H1 (cell line): ENCODE results near the gene COL5A1. TPM values are rescaled to one million over a fixed set of nuclear protein-coding genes. Genes with fewer than 3 reads are reported as not detected.

Experiments used
- CTCF ChIA-PET: fragments of 300-600 bp; sonication (Branson Sonifier 250); formaldehyde crosslinking; loops from one replicate; lab custom pipeline; 2021; ENCODE audit not compliant: partially characterized antibody; lab: Charles Lee
- POLR2A ChIA-PET: fragments of 300-600 bp; sonication (Branson Sonifier 250); formaldehyde crosslinking; loops from one replicate; lab custom pipeline; 2021; ENCODE audit warnings: inconsistent platforms; ENCODE audit not compliant: partially characterized antibody; lab: Charles Lee
- DNase-seq, 2 experiments: peaks; one replicate each; pipeline versions ENCODE4 v3.0.0 to v3.0.0-alpha.2; 2010 to 2022; ENCODE audit warnings: low spot score in 2 of 2, low read depth in 1 of 2, mixed read lengths in 1 of 2
- FAIRE-seq: peaks from 2 replicates; lab custom pipeline; 2011; peaks lifted over from hg19 to GRCh38; lab: Jason Lieb, UNC
- H2AFZ ChIP-seq: 2 replicates; pipeline ENCODE4 v1.8.1; 2012; ENCODE audit warnings: low read length, inconsistent platforms
- H2AK5ac ChIP-seq: 2 replicates; pipeline ENCODE4 v1.6.1; 2013; ENCODE audit warnings: low read depth, low read length
- H2BK120ac ChIP-seq: replicated peaks from 2 replicates; pipeline ENCODE3; 2013; ENCODE audit warnings: low read depth, low read length, inconsistent platforms
- H2BK12ac ChIP-seq: 2 replicates; pipeline ENCODE4 v1.6.1; 2013; ENCODE audit warnings: low read depth, low read length
- H2BK15ac ChIP-seq: 2 replicates; pipeline ENCODE4 v1.6.1; 2013; ENCODE audit warnings: low read length
- H2BK20ac ChIP-seq: 2 replicates; pipeline ENCODE4 v1.6.1; 2013; ENCODE audit warnings: low read length
- H2BK5ac ChIP-seq: 2 replicates; pipeline ENCODE4 v1.6.1; 2013; ENCODE audit warnings: low read depth, low read length
- H3K14ac ChIP-seq: 2 replicates; pipeline ENCODE4 v1.6.1; 2013; ENCODE audit warnings: inconsistent platforms; ENCODE audit not compliant: insufficient read length
- H3K18ac ChIP-seq: 2 replicates; pipeline ENCODE4 v1.6.1; 2013; ENCODE audit warnings: low read length; ENCODE audit errors: extremely low read depth
- H3K23ac ChIP-seq: 2 replicates; pipeline ENCODE4 v1.6.1; 2013; ENCODE audit warnings: inconsistent platforms; ENCODE audit not compliant: insufficient read length
- H3K23me2 ChIP-seq: 2 replicates; pipeline ENCODE4 v1.6.1; 2013; ENCODE audit warnings: low read depth, low read length
- H3K27ac ChIP-seq: 2 replicates; pipeline ENCODE4 v1.6.1; 2011; ENCODE audit warnings: low read depth, low read length, inconsistent platforms
- H3K27me3 ChIP-seq, 4 experiments: replicated peaks in 1 of 4; 1 replicate in 1 of 4; 2 replicates in 3 of 4; pipeline versions ENCODE4 v1.6.1 to v1.8.1; 2011 to 2013; ENCODE audit warnings: low read length in 3 of 4, mild to moderate bottlenecking in 3 of 4, inconsistent platforms in 2 of 4, mixed read lengths in 2 of 4, moderate library complexity in 1 of 4; ENCODE audit not compliant: control insufficient read depth in 3 of 4, insufficient read depth in 3 of 4; ENCODE audit errors: extremely low read depth in 1 of 4
- H3K36me3 ChIP-seq, 4 experiments: 2 replicates each; pipeline versions ENCODE4 v1.6.1 to v1.8.1; 2011 to 2013; ENCODE audit warnings: mild to moderate bottlenecking in 4 of 4, low read length in 3 of 4, moderate library complexity in 2 of 4, control low read depth in 1 of 4, inconsistent platforms in 1 of 4; ENCODE audit not compliant: insufficient read depth in 4 of 4, control insufficient read depth in 2 of 4
- H3K4ac ChIP-seq: replicated peaks from 2 replicates; pipeline ENCODE3; 2013; ENCODE audit warnings: low read length, low read depth, mixed read lengths, inconsistent platforms; ENCODE audit not compliant: insufficient read length
- H3K4me1 ChIP-seq, 4 experiments: replicated peaks in 1 of 4; 1 replicate in 1 of 4; 2 replicates in 3 of 4; pipeline versions ENCODE4 v1.6.1 to v1.8.1; 2011 to 2013; ENCODE audit warnings: low read length in 3 of 4, inconsistent platforms in 2 of 4, mixed read lengths in 1 of 4; ENCODE audit not compliant: insufficient read depth in 4 of 4, control insufficient read depth in 3 of 4
- H3K4me2 ChIP-seq, 2 experiments: 2 replicates each; pipeline versions ENCODE4 v1.6.1 to v1.8.1; 2011 to 2013; ENCODE audit warnings: low read depth in 2 of 2, low read length in 2 of 2, control low read depth in 1 of 2, inconsistent platforms in 1 of 2, mild to moderate bottlenecking in 1 of 2; ENCODE audit not compliant: insufficient read depth in 1 of 2
- H3K4me3 ChIP-seq, 4 experiments: fragments of 200-600, 300-600 bp in 1 of 4; sonication (generic), shearing (Covaris generic), sonication (Bioruptor Twin) in 1 of 4; 2 replicates each; pipeline versions ENCODE4 v1.5.1 to v1.8.1; 2011 to 2016; ENCODE audit warnings: low read length in 4 of 4, low read depth in 3 of 4, control low read depth in 2 of 4, inconsistent platforms in 2 of 4, mild to moderate bottlenecking in 2 of 4, mixed read lengths in 1 of 4, moderate library complexity in 1 of 4; ENCODE audit not compliant: insufficient read depth in 2 of 4; ENCODE audit errors: extremely low read depth in 1 of 4
- H3K56ac ChIP-seq: replicated peaks from 2 replicates; pipeline ENCODE3; 2013; ENCODE audit warnings: low read depth, mild to moderate bottlenecking, mixed read lengths, low read length, inconsistent platforms; ENCODE audit not compliant: insufficient read length
- H3K79me1 ChIP-seq: 2 replicates; pipeline ENCODE4 v1.6.1; 2013; ENCODE audit warnings: low read depth, low read length, control low read depth
- H3K79me2 ChIP-seq, 2 experiments: 2 replicates each; pipeline versions ENCODE4 v1.6.1 to v1.8.1; 2012 to 2013; ENCODE audit warnings: low read length in 2 of 2, mild to moderate bottlenecking in 2 of 2, inconsistent platforms in 1 of 2; ENCODE audit not compliant: insufficient read depth in 2 of 2, control insufficient read depth in 1 of 2
- H3K9ac ChIP-seq, 4 experiments: replicated peaks in 1 of 4; 1 replicate in 1 of 4; 2 replicates in 3 of 4; pipeline versions ENCODE4 v1.6.1 to v1.8.1; 2011 to 2013; ENCODE audit warnings: low read depth in 3 of 4, low read length in 3 of 4, control low read depth in 2 of 4, mild to moderate bottlenecking in 2 of 4, moderate library complexity in 2 of 4, inconsistent platforms in 1 of 4; ENCODE audit errors: extremely low read depth in 1 of 4
- H3K9me3 ChIP-seq, 2 experiments: 2 replicates each; pipeline versions ENCODE4 v1.6.1 to v1.8.1; 2012 to 2013; ENCODE audit warnings: mild to moderate bottlenecking in 2 of 2, moderate library complexity in 2 of 2, control low read depth in 1 of 2, inconsistent platforms in 1 of 2, low read depth in 1 of 2, low read length in 1 of 2, mixed read lengths in 1 of 2; ENCODE audit not compliant: insufficient read depth in 2 of 2
- H4K20me1 ChIP-seq, 2 experiments: replicated peaks in 1 of 2; 2 replicates each; pipeline versions ENCODE3 to v1.8.1; 2011 to 2013; ENCODE audit warnings: inconsistent platforms in 2 of 2, low read length in 2 of 2, mild to moderate bottlenecking in 1 of 2; ENCODE audit not compliant: insufficient read depth in 2 of 2, control insufficient read depth in 1 of 2
- H4K5ac ChIP-seq: 2 replicates; pipeline ENCODE4 v1.6.1; 2013; ENCODE audit warnings: low read length, low read depth, mixed read lengths, inconsistent platforms; ENCODE audit not compliant: insufficient read length
- H4K8ac ChIP-seq: 2 replicates; pipeline ENCODE4 v1.8.0; 2013; ENCODE audit warnings: mild to moderate bottlenecking, moderate library complexity, low read length, inconsistent platforms; ENCODE audit not compliant: insufficient read depth; ENCODE audit errors: extremely low read depth
- H4K91ac ChIP-seq: replicated peaks from 2 replicates; pipeline ENCODE3; 2013; ENCODE audit warnings: low read length, mixed read lengths, inconsistent platforms; ENCODE audit not compliant: insufficient read length
- BACH1 ChIP-seq: IDR thresholded peaks from 2 replicates; pipeline ENCODE4 v1.6.1; 2012; ENCODE audit warnings: low read length, improper control_type of control experiment
- CHD2 ChIP-seq: IDR thresholded peaks from 2 replicates; pipeline ENCODE4 v1.6.1; 2012; ENCODE audit warnings: low read length, improper control_type of control experiment
- CTBP2 ChIP-seq: IDR thresholded peaks from 2 replicates; pipeline ENCODE4 v1.7.0; 2011; ENCODE audit warnings: borderline replicate concordance, mild to moderate bottlenecking, moderate library complexity, mixed read lengths, low read length; ENCODE audit not compliant: insufficient read depth, insufficient read length
- NANOG ChIP-seq: IDR thresholded peaks from 2 replicates; pipeline ENCODE4 v1.6.1; 2011; ENCODE audit warnings: low read length, low read depth, mild to moderate bottlenecking, inconsistent platforms; ENCODE audit not compliant: insufficient read depth, poor library complexity, severe bottlenecking
- POLR2A ChIP-seq, 2 experiments: IDR thresholded peaks; 1 replicate in 1 of 2; 2 replicates in 1 of 2; pipeline ENCODE4 v1.6.1; 2011; ENCODE audit warnings: low read depth in 2 of 2, low read length in 2 of 2, mild to moderate bottlenecking in 2 of 2; ENCODE audit errors: control extremely low read depth in 1 of 2
- RAD21 ChIP-seq, 2 experiments: IDR thresholded peaks in 1 of 2; conservative IDR thresholded peaks in 1 of 2; 2 replicates each; pipeline ENCODE4 v1.6.1; 2011; ENCODE audit warnings: low read depth in 2 of 2, low read length in 2 of 2, improper control_type of control experiment in 1 of 2, inconsistent platforms in 1 of 2, mild to moderate bottlenecking in 1 of 2, moderate library complexity in 1 of 2
- RXRA ChIP-seq: IDR thresholded peaks from 2 replicates; pipeline ENCODE4 v1.6.1; 2011; ENCODE audit warnings: low read depth, mild to moderate bottlenecking, low read length, moderate library complexity; ENCODE audit not compliant: insufficient read depth
- SP1 ChIP-seq: IDR thresholded peaks from 2 replicates; pipeline ENCODE4 v1.6.1; 2011; ENCODE audit warnings: low read depth, low read length
- TCF12 ChIP-seq: IDR thresholded peaks from 2 replicates; pipeline ENCODE4 v1.6.1; 2011; ENCODE audit warnings: low read depth, mild to moderate bottlenecking, low read length
- USF2 ChIP-seq: IDR thresholded peaks from 2 replicates; pipeline ENCODE4 v1.6.1; 2011; ENCODE audit warnings: low read length, improper control_type of control experiment
- WGBS, 2 experiments: shearing (Covaris generic) in 1 of 2; methylation state at CpG; one replicate each; pipeline versions ENCODE4 v1.1.6 to v1.1.7; 2013 to 2015; ENCODE audit warnings: low lambda C conversion rate in 2 of 2, mixed read lengths in 2 of 2, inconsistent platforms in 1 of 2, low coverage in 1 of 2, missing lambda C conversion rate in 1 of 2; ENCODE audit not compliant: insufficient replicate concordance in 2 of 2, insufficient coverage in 1 of 2, insufficient read length in 1 of 2; ENCODE audit errors: extremely low coverage in 1 of 2, missing lambda C conversion rate in 1 of 2; 5-methylcytosine and 5-hydroxymethylcytosine counted together
- polyA plus RNA-seq, 7 experiments: library from polyadenylated mRNA; depleted of rRNA in 3 of 7; stranded (reverse) in 5 of 7; unstranded in 2 of 7; fragments of >200 nt in 5 of 7; fragments of 200-250 nt in 2 of 7; gene quantifications; 1 replicate in 5 of 7; 2 replicates in 1 of 7; 4 replicates in 1 of 7; pipeline versions ENCODE4 v1.2.1 to v1.2.3, GENCODE V29; 2011 to 2013; ENCODE audit warnings: missing spikeins in 2 of 7, mixed read lengths in 2 of 7
- total RNA-seq: library from RNA; stranded (reverse); fragmentation: NEBNext Ultra II Directional; extraction: Animal tissue kit (Norgen Biotek cat#: 25700); gene quantifications from 2 replicates; pipeline ENCODE4 v1.2.1, GENCODE V29; 2021
- TF ChIP-seq, protein P1 (sequence below), 3 experiments: IDR thresholded peaks; 1 replicate in 2 of 3; 2 replicates in 1 of 3; pipeline versions ENCODE4 v1.5.1 to v1.6.1; 2011; ENCODE audit warnings: low read length in 3 of 3, mild to moderate bottlenecking in 3 of 3, inconsistent platforms in 2 of 3, low read depth in 1 of 3, moderate library complexity in 1 of 3; ENCODE audit not compliant: insufficient read depth in 1 of 3; ENCODE audit errors: control extremely low read depth in 1 of 3

COL5A1 gene
- total and polyA plus RNA-seq, 2 of the 8 experiments (the other 6 are each of a cell fraction or from before 2014, with no cell fraction given): 3.8 to 12.0 TPM

GRCh38 chr9:134877541-134877940 lies 235.9 kb downstream of the COL5A1 start:
- H3K4me1 ChIP-seq: no peaks in the 10 kb centered on the region

More at GRCh38 chr9:134877541-134877940, 235.9 kb downstream of the COL5A1 start:
- Histone ChIP-seq H3K27ac (no peak overlapping the region), H2AK5ac (no peak overlapping the region), H3K9me3 (no peaks in the 10 kb centered on the region; a peak in 1 of 4 replicates), H3K18ac (no peak overlapping the region), H3K27me3 (no peaks in the 10 kb centered on the region), H3K4ac (no peak overlapping the region), H2BK12ac (0 out of 2 replicates have a peak overlapping the region, but pooled peaks have one; percentile 17), H2BK120ac (no peak overlapping the region), H3K36me3 (no peaks in the 10 kb centered on the region), H3K79me2 (no peaks in the 10 kb centered on the region), H3K56ac (no peak overlapping the region), H3K79me1 (no peaks in the 10 kb centered on the region)
- CTCF ChIA-PET: interaction anchor here (0.9 kb wide), 1 partner anchor 105 kb away, joined by 3 read pairs; no protein-coding TSS in a partner anchor
- no peak for TF ChIP-seq NANOG
- TF ChIP-seq RXRA: no peak
- no peak for TF ChIP-seq USF2
- TF ChIP-seq CHD2: no peak
- TF ChIP-seq CTBP2: no peak
- TF ChIP-seq BACH1: no peak
- no peak for TF ChIP-seq RAD21 (IDR thresholded peaks at IDR 0.05 in 1 of 2, conservative IDR thresholded peaks at IDR 0.05 in 1 of 2; ENCODE audit: low read depth in 2 of 2, low read length in 2 of 2)
- no peak for TF ChIP-seq SP1
- no peak for TF ChIP-seq TCF12
- no peak for TF ChIP-seq POLR2A (IDR thresholded peaks at IDR 0.05; ENCODE audit: control extremely low read depth in 1 of 2, low read depth in 2 of 2, low read length in 2 of 2)
- TF ChIP-seq, protein P1, sequence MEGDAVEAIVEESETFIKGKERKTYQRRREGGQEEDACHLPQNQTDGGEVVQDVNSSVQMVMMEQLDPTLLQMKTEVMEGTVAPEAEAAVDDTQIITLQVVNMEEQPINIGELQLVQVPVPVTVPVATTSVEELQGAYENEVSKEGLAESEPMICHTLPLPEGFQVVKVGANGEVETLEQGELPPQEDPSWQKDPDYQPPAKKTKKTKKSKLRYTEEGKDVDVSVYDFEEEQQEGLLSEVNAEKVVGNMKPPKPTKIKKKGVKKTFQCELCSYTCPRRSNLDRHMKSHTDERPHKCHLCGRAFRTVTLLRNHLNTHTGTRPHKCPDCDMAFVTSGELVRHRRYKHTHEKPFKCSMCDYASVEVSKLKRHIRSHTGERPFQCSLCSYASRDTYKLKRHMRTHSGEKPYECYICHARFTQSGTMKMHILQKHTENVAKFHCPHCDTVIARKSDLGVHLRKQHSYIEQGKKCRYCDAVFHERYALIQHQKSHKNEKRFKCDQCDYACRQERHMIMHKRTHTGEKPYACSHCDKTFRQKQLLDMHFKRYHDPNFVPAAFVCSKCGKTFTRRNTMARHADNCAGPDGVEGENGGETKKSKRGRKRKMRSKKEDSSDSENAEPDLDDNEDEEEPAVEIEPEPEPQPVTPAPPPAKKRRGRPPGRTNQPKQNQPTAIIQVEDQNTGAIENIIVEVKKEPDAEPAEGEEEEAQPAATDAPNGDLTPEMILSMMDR (IDR thresholded peaks at IDR 0.05; ENCODE audit: control extremely low read depth in 1 of 3, insufficient read depth in 1 of 3, low read depth in 1 of 3, low read length in 3 of 3): no peak
- TF ChIP-seq, all 59 proteins: peak for 0
- no peak overlapping the region for H4K5ac ChIP-seq
- DNase-seq: no peak
- FAIRE-seq: no peak
- no peaks in the 10 kb centered on the region for H4K20me1 ChIP-seq
- no peak overlapping the region for H2BK15ac ChIP-seq
- H3K14ac ChIP-seq: no peak overlapping the region
- H2AFZ ChIP-seq: no peak overlapping the region
- POLR2A ChIA-PET: no interaction called here
- no peak overlapping the region for H3K4me3 ChIP-seq
- WGBS, 2 experiments: 88% methylated on average over 4 of the region's 4 CpGs; no CpG with 5 or more reads in 1 of the 2 experiments
- H4K91ac ChIP-seq: no peak overlapping the region
- H3K9ac ChIP-seq: no peak overlapping the region
- H3K4me2 ChIP-seq: no peak overlapping the region
- no peaks in the 10 kb centered on the region for H3K23me2 ChIP-seq
- no peak overlapping the region for H2BK20ac ChIP-seq
- H4K8ac ChIP-seq: no peak overlapping the region
- no peak overlapping the region for H3K23ac ChIP-seq
- no peak overlapping the region for H2BK5ac ChIP-seq
